GM13976 (cell line): ENCODE data around the gene PSMD8.
"Not testable (repeated sequence)": the region's sequence is repeated elsewhere in the genome, so short reads cannot be mapped to it uniquely, and the experiment has no call there.

Experiments used
- DNase-seq: peaks from one replicate; pipeline ENCODE4 v3.0.0; 2012; ENCODE audit warnings: low spot score
- CTCF ChIP-seq: IDR thresholded peaks from 2 replicates; pipeline ENCODE4 v1.5.1; 2012; ENCODE audit warnings: borderline replicate concordance, mild to moderate bottlenecking; ENCODE audit not compliant: insufficient read depth; ENCODE audit errors: extremely low read depth, missing control alignments, control extremely low read depth
- in situ Hi-C: fragments of 300-500 bp; cut with MboI; formaldehyde crosslinking; loops from one replicate; pipeline ENCODE4 v1.12.0; 2022; ENCODE audit warnings: low sequenced_read_pairs, mixed read lengths, inconsistent platforms; ENCODE audit not compliant: unreplicated experiment

The PSMD8 gene

DNA sequence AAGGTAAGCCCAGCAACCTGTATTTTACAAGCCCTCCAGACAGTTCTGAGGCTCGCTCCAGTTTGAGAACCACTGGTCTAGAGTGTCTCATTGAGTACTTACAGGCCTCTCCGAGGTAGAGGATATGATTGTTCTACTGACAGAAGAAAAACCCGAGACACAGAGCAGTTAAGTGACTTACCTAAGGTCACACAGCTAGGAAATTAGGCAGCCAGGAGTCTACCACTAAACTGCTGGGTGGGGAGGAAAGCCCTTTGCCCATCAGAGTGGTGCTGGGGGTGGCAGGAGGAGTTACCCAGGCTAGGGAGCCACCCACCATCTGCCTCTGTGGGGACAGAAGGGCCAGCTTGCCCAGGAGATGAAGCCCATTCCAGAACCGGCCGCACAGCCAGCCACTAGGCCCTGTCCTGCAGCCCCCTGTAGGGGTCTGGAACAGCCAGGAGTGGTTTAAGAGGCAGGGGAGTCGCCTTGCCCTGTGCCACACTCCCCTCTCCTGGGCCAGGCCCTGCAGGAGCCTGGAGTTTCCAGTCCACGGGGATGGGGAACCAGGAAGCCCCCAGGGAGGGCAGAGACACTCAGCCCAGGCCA, 50.9 kb downstream of the PSMD8 start:
- no peak for DNase-seq
- in situ Hi-C loops, result no loop called here
- TF ChIP-seq CTCF, result no peak

DNA sequence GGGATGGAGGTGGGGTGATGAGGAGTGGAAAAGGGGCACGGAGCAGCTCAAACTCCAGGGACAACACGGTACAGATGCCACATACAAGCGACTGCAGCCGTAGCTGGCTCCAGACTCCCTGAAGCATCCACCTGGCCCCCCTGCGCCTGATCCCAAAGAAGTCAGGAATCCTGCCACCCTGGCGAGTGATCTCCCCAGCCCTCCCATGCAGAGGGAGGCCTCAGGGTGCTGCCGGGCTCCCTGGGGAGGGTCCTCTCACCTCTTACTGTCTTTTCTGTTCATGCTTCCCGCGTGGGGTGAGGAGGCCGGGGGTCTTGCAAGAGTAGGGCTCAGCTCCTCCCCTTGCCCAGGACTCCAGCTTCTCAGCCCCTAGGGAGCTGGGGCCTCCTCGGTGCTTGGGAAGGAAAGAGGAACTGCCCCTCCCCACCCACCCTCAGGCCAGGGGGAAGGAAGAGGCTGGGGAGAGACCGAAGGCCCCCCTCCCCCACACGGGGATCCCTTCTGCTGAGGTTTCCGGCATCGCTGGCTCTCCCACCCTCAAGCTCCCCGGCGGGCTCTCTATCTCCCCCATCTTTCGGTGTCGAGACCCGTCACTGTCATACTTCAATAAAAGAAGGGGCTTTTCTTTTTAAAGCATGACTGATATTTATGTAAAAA, 51.6 kb downstream of the PSMD8 start, which contains the start of gene RASGRP4:
Gene RASGRP4, minus strand, starts transcription at position 410 of the 657 bp plus-strand sequence. Its CDS starts 128 bp downstream, at position 282.
- no peak for TF ChIP-seq CTCF
- peak; percentile 70 for DNase-seq
- in situ Hi-C loops, result no loop called here

GRCh38 chr19:38427035-38427677, 52.8 kb downstream of the PSMD8 start:
- peak; percentile 68 for DNase-seq
- in situ Hi-C loops, result not testable (repeated sequence)

GRCh38 chr19:38429055-38429810, 54.9 kb downstream of the PSMD8 start:
- in situ Hi-C loops, result no loop called here
- no peak for TF ChIP-seq CTCF
- no peak for DNase-seq

- no peak for DNase-seq
- no peak for TF ChIP-seq CTCF
- in situ Hi-C loops, result no loop called here
Measured at GRCh38 chr19:38429811-38430156, 55.4 kb downstream of the PSMD8 start.

GRCh38 chr19:38430931-38431330, 56.6 kb downstream of the PSMD8 start:
- no peak for TF ChIP-seq CTCF
- DNase-seq, result no peak
- in situ Hi-C loops, result no loop called here
